Esophagus muscularis mucosa (tissue), 3 donors: ENCODE data around the gene BFSP2.

Source experiments
- POLR2AphosphoS5 ChIP-seq, 2 donors: sonication (generic); formaldehyde crosslinking; IDR thresholded peaks; one replicate each; pipeline ENCODE4 v1.6.1; 2017; ENCODE audit warnings: antibody characterized with exemption in 2 of 2
- TF ChIP-seq, protein P1 (sequence below), 3 experiments: fragments of 200-600 bp in 2 of 3; fragments of 450-650 bp in 1 of 3; sonication (generic) in 2 of 3; IDR thresholded peaks; one replicate each; pipeline ENCODE4 v1.5.1; 2017 to 2019; ENCODE audit warnings: antibody characterized with exemption in 3 of 3, mild to moderate bottlenecking in 2 of 3, moderate library complexity in 1 of 3

DNA sequence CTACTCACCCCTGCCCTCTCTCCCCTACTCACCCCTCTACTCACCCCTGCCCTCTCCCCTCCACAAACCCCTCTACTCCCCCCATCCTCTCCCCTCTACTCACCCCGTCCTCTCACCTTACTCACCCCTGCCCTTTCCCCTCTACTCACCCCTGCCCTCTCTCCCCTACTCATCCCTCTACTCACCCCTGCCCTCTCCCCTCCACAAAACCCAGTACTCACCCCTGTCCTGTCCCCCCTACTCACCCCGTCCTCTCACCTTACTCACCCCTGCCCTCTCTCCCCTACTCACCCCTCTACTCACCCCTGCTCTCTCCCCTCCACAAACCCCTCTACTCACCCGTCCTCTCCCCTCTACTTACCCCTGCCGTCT is 14.2 kb downstream of the BFSP2 start:
- TF ChIP-seq, protein P1, sequence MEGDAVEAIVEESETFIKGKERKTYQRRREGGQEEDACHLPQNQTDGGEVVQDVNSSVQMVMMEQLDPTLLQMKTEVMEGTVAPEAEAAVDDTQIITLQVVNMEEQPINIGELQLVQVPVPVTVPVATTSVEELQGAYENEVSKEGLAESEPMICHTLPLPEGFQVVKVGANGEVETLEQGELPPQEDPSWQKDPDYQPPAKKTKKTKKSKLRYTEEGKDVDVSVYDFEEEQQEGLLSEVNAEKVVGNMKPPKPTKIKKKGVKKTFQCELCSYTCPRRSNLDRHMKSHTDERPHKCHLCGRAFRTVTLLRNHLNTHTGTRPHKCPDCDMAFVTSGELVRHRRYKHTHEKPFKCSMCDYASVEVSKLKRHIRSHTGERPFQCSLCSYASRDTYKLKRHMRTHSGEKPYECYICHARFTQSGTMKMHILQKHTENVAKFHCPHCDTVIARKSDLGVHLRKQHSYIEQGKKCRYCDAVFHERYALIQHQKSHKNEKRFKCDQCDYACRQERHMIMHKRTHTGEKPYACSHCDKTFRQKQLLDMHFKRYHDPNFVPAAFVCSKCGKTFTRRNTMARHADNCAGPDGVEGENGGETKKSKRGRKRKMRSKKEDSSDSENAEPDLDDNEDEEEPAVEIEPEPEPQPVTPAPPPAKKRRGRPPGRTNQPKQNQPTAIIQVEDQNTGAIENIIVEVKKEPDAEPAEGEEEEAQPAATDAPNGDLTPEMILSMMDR (IDR thresholded peaks at IDR 0.05) = no peak
- TF ChIP-seq POLR2AphosphoS5 (IDR thresholded peaks at IDR 0.05) = no peak
